K562 (cell line): ENCODE measurements around the gene ALDH9A1. TPM values are rescaled to one million over a fixed set of nuclear protein-coding genes. Genes with fewer than 3 reads are reported as not detected.

ENCODE experiments used
- CBFA2T3 ChIP-seq: fragments of 450-650 bp; IDR thresholded peaks from 2 replicates; pipeline ENCODE4 v1.6.1; 2017
- E2F3 ChIP-seq: fragments of 250-450 bp; sonication (Bioruptor Pico); IDR thresholded peaks from 2 replicates; pipeline ENCODE4 v1.4.0; 2020; ENCODE audit warnings: mild to moderate bottlenecking
- E2F4 ChIP-seq: sonication (generic); formaldehyde crosslinking; IDR thresholded peaks from 2 replicates; pipeline ENCODE4 v1.8.0; 2022; ENCODE audit warnings: mild to moderate bottlenecking, low read depth, missing genetic modification reagents
- GABPA ChIP-seq: fragments of 200-800 bp; sonication (Bioruptor generic); conservative IDR thresholded peaks from 2 replicates; pipeline ENCODE4 v1.6.1; 2016; ENCODE audit warnings: low read depth, missing genetic modification characterization, missing compliant biosample characterization
- IRF2 ChIP-seq: sonication (generic); formaldehyde crosslinking; IDR thresholded peaks from 2 replicates; pipeline ENCODE4 v1.8.1; 2022; ENCODE audit warnings: mild to moderate bottlenecking, missing genetic modification reagents
- KLF10 ChIP-seq: fragments of 250-450 bp; sonication (Bioruptor Pico); IDR thresholded peaks from 2 replicates; pipeline ENCODE4 v1.6.1; 2021; ENCODE audit warnings: matching md5 sums
- MAFK ChIP-seq: IDR thresholded peaks from 2 replicates; pipeline ENCODE4 v1.6.1; 2011; ENCODE audit warnings: low read length, improper control_type of control experiment
- MCM5 ChIP-seq: fragments of 450-650 bp; IDR thresholded peaks from 2 replicates; pipeline ENCODE4 v1.6.1; 2016; ENCODE audit warnings: low read depth
- NFRKB ChIP-seq: fragments of 450-650 bp; IDR thresholded peaks from 2 replicates; pipeline ENCODE4 v1.6.1; 2016; ENCODE audit warnings: low read depth
- OTX1 ChIP-seq: fragments of 450-650 bp; formaldehyde crosslinking; IDR thresholded peaks from 2 replicates; pipeline ENCODE4 v1.4.0; 2022; ENCODE audit warnings: mild to moderate bottlenecking
- PCBP2 ChIP-seq: fragments of 200-400 bp; formaldehyde crosslinking; IDR thresholded peaks from 2 replicates; pipeline ENCODE4 v1.6.1; 2018; ENCODE audit warnings: low read length, low read depth, mild to moderate bottlenecking, moderate library complexity; ENCODE audit not compliant: poor library complexity, severe bottlenecking
- PHB2 ChIP-seq: fragments of 450-650 bp; IDR thresholded peaks from 2 replicates; pipeline ENCODE4 v1.6.1; 2017; ENCODE audit warnings: low read depth
- PURB ChIP-seq: sonication (generic); formaldehyde crosslinking; IDR thresholded peaks from 2 replicates; pipeline ENCODE4 v1.9.0; 2021; ENCODE audit warnings: low read depth, mild to moderate bottlenecking, missing genetic modification reagents
- SMAD4 ChIP-seq: fragments of 250-450 bp; sonication (Bioruptor Pico); conservative IDR thresholded peaks from 2 replicates; pipeline ENCODE4 v1.8.0; 2021; ENCODE audit warnings: inconsistent platforms, mild to moderate bottlenecking, moderate library complexity
- TBP ChIP-seq: optimal IDR thresholded peaks from 2 replicates; pipeline ENCODE3; 2011; ENCODE audit warnings: low read depth, low read length, improper control_type of control experiment
- UBTF ChIP-seq, 2 experiments: IDR thresholded peaks; 2 replicates each; pipeline ENCODE4 v1.6.1; 2012; ENCODE audit warnings: improper control_type of control experiment in 2 of 2, low read depth in 2 of 2, low read length in 2 of 2, borderline replicate concordance in 1 of 2
- ZKSCAN3 ChIP-seq: fragments of 250-450 bp; sonication (Bioruptor Pico); IDR thresholded peaks from 2 replicates; pipeline ENCODE4 v1.4.0; 2020
- ZNF316 ChIP-seq: fragments of 450-650 bp; IDR thresholded peaks from 2 replicates; pipeline ENCODE4 v1.6.1; 2016
- polyA plus RNA-seq, 8 experiments: library from polyadenylated mRNA; depleted of rRNA in 4 of 8; stranded (reverse) in 5 of 8; unstranded in 3 of 8; fragments of >200 nt; fragmentation: Nextera tagmentation in 2 of 8; fragmentation: Illumina TruSeq in 1 of 8; extraction: Ambion mirVana in 2 of 8; extraction: Trizol in 1 of 8; gene quantifications; 2 replicates each; pipeline versions ENCODE4 v1.2.1 to v1.2.3, GENCODE V29; 2011 to 2014; ENCODE audit warnings: inconsistent platforms in 1 of 8, missing spikeins in 1 of 8
- total RNA-seq, 7 experiments: library from RNA; depleted of rRNA in 6 of 7; stranded (reverse); fragments of >200 nt in 6 of 7; fragmentation: Illumina TruSeq in 2 of 7; extraction: Trizol in 2 of 7; gene quantifications; 2 replicates each; pipeline versions ENCODE4 v1.2.1 to v1.2.3, GENCODE V29; 2011 to 2021; ENCODE audit warnings: low replicate concordance in 1 of 7
- TF ChIP-seq, protein P1 (sequence below): fragments of 250-450 bp; sonication (Bioruptor Pico); IDR thresholded peaks from 2 replicates; pipeline ENCODE4 v1.4.0; 2020; ENCODE audit warnings: borderline replicate concordance
- TF ChIP-seq, protein P2 (sequence below): fragments of 450-650 bp; IDR thresholded peaks from 2 replicates; pipeline ENCODE4 v1.6.1; 2014; ENCODE audit warnings: low read depth, mild to moderate bottlenecking, moderate library complexity, borderline replicate concordance
- TF ChIP-seq, protein P3 (sequence below): fragments of 250-450 bp; sonication (Bioruptor Pico); IDR thresholded peaks from 2 replicates; pipeline ENCODE4 v1.8.0; 2021; ENCODE audit warnings: moderate library complexity, mild to moderate bottlenecking, inconsistent platforms
- TF ChIP-seq, protein P4 (sequence below): fragments of 450-650 bp; formaldehyde crosslinking; IDR thresholded peaks from 2 replicates; pipeline ENCODE4 v1.4.0; 2020; ENCODE audit warnings: mild to moderate bottlenecking

ALDH9A1 gene
- total and polyA plus RNA-seq, 9 of the 15 experiments (the other 6 are each of a cell fraction or from before 2014, with no cell fraction given), result 26.5 to 54.3 (median 39.2) TPM

GRCh38 chr1:165630629-165631341, 67.6 kb downstream of the ALDH9A1 start, which contains the start of gene MGST3 (continued):
- TF ChIP-seq E2F4 (CRISPR knock-in tag), result no peak
- no peak for TF ChIP-seq IRF2 (CRISPR knock-in tag)
- 0 out of 2 replicates have a peak, but pooled peaks have one; percentile 28 for TF ChIP-seq GABPA (tag)
- TF ChIP-seq, protein P1, sequence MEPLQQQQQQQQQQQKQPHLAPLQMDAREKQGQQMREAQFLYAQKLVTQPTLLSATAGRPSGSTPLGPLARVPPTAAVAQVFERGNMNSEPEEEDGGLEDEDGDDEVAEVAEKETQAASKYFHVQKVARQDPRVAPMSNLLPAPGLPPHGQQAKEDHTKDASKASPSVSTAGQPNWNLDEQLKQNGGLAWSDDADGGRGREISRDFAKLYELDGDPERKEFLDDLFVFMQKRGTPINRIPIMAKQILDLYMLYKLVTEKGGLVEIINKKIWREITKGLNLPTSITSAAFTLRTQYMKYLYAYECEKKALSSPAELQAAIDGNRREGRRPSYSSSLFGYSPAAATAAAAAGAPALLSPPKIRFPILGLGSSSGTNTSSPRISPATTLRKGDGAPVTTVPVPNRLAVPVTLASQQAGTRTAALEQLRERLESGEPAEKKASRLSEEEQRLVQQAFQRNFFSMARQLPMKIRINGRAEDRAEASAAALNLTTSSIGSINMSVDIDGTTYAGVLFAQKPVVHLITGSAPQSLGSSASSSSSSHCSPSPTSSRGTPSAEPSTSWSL, result no peak
- no peak for TF ChIP-seq PCBP2
- peak; percentile 62 for TF ChIP-seq MAFK
- no peak for TF ChIP-seq OTX1 (CRISPR knock-in tag)
- TF ChIP-seq KLF10 (CRISPR knock-in tag), result no peak
- TF ChIP-seq ZNF316, result peak; percentile 79
- TF ChIP-seq CBFA2T3, result no peak
- TF ChIP-seq UBTF (IDR thresholded peaks at IDR 0.05; ENCODE audit: borderline replicate concordance in 1 of 2, low read depth in 2 of 2, low read length in 2 of 2), result 0 out of 4 replicates have a peak, but pooled peaks of 1 of the 2 experiments have one; percentile 57
- TF ChIP-seq, protein P2, sequence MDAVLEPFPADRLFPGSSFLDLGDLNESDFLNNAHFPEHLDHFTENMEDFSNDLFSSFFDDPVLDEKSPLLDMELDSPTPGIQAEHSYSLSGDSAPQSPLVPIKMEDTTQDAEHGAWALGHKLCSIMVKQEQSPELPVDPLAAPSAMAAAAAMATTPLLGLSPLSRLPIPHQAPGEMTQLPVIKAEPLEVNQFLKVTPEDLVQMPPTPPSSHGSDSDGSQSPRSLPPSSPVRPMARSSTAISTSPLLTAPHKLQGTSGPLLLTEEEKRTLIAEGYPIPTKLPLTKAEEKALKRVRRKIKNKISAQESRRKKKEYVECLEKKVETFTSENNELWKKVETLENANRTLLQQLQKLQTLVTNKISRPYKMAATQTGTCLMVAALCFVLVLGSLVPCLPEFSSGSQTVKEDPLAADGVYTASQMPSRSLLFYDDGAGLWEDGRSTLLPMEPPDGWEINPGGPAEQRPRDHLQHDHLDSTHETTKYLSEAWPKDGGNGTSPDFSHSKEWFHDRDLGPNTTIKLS, result peak; percentile 95
- TF ChIP-seq ZKSCAN3 (CRISPR knock-in tag), result no peak
- TF ChIP-seq, protein P3, sequence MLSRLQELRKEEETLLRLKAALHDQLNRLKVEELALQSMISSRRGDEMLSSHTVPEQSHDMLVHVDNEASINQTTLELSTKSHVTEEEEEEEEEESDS (CRISPR knock-in tag), result no peak
- TF ChIP-seq, protein P4, sequence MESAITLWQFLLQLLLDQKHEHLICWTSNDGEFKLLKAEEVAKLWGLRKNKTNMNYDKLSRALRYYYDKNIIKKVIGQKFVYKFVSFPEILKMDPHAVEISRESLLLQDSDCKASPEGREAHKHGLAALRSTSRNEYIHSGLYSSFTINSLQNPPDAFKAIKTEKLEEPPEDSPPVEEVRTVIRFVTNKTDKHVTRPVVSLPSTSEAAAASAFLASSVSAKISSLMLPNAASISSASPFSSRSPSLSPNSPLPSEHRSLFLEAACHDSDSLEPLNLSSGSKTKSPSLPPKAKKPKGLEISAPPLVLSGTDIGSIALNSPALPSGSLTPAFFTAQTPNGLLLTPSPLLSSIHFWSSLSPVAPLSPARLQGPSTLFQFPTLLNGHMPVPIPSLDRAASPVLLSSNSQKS (CRISPR knock-in tag), result no peak
- no peak for TF ChIP-seq PHB2
- no peak for TF ChIP-seq MCM5
- TF ChIP-seq SMAD4 (CRISPR knock-in tag), result peak; percentile 77; the same call in 1 of the 2 replicates
- no peak; the same call in 1 of the 2 replicates for TF ChIP-seq E2F3 (CRISPR knock-in tag)
- TF ChIP-seq PURB (CRISPR knock-in tag), result no peak
- peak; percentile 88 for TF ChIP-seq TBP
- peak; percentile 65 for TF ChIP-seq NFRKB
